Measurements from ENCODE around the gene TSSK1B.
"Not testable (repeated sequence)": the region's sequence is repeated elsewhere in the genome, so short reads cannot be mapped to it uniquely, and the experiment has no call there.

The TSSK1B gene, protein sequence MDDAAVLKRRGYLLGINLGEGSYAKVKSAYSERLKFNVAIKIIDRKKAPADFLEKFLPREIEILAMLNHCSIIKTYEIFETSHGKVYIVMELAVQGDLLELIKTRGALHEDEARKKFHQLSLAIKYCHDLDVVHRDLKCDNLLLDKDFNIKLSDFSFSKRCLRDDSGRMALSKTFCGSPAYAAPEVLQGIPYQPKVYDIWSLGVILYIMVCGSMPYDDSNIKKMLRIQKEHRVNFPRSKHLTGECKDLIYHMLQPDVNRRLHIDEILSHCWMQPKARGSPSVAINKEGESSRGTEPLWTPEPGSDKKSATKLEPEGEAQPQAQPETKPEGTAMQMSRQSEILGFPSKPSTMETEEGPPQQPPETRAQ

DNA sequence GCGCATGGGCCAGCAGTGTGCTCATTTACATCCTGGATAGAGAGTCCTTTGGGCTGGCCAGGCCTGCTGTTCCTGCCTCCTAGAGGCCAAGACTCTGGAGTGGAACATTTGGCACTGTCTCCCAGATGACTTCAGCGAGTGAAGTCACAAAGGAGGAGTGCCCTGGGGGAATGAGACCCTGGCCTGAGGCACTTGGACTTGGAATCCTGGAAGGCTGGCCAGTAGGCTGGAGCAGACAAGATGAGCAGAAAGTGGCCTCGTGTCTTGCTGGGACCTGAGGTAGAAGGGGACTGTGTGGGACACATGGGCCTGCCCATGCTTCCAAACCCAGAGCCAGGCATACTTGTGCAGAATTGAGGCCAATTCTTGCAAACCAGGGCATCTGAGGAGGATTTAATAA is at the start of gene TSSK1B:
TSSK1B (minus strand) TSS at position 101 of the 400 bp plus-strand sequence. CDS start 150 bp downstream, outside the sequence.
- DNase-seq, result no peak

DNA sequence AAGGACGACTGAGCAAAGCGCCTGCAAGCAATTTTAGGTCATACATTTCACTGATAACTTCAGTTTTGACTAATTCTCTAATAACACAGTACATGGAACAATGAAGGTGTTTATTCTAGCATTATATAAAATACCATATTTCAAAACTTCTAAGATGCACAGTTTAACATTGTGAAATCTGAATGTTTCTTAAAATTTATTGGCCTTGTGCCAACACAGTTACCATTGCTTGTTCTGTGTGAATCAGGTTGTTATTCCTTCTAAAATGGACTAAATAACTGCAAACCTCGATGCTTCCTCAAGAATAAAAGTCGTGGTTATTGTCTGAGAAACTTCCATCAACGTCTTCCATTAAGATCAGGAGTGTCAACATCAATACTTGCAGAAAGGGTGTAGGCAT is 45.5 kb upstream of the TSSK1B start:
- DNase-seq, result no peak

- DNase-seq, result no peak
Measured at GRCh38 chr5:113478691-113479090, 43.9 kb upstream of the TSSK1B start.

- no peak for DNase-seq
Measured at GRCh38 chr5:113474100-113474728, 39.4 kb upstream of the TSSK1B start.

DNA sequence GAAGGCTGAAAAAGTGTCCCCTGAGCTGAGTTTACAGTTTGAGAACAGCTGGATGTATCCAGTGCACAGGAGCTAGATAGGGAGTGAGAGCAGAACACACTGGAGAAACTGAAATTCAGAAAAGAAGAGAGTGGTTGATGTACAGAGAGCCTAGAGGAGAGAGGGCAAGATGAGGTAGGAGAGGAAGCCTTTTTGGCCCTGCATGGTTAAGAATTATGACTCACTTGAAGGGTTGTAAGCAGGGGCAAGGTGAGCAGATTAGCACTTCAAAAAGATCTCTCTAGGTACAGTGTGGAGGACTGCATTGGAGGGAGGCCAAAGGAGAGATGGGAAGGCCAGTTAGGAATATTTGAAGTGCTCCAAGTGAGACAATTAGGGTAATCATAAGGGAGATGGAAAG is 28.2 kb upstream of the TSSK1B start:
- no peak for DNase-seq

DNA sequence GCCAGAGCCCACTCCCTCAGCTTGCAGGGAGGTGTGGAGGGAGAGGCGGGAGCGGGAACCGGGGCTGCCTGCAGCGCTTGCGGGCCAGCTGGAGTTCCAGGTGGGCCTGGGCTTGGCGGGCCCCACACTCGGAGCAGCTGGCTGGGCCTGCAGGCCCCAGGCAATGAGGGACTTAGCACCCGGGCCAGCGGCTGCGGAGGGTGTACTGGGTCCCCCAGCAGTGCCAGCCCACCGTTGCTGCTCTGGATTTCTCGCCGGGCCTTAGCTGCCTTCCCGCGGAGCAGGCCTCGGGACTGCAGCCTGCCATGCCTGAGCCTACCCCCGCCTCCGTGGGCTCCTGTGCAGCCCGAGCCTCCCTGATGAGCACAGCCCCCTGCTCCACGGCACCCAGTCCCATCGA is 22.3 kb upstream of the TSSK1B start:
- DNase-seq, result not testable (repeated sequence)

DNA sequence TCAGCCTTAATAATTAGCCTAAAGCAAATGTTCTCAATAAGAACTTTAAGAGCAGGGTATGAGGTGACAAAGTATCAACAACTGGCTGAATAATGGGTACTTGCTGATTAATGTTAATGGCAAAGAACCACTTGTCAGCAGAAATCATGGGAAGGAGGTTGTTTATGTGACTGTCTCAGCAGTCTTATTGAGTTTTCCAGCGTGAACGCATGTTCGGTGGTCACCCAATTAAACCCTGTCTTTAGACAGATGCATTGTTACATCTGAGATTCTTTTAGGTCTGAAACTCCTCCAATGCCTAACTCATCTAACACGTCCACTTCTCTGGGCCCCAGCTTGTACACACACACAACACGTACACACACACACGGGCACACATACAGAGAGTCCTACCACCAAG is 18.2 kb upstream of the TSSK1B start:
- DNase-seq, result no peak

GRCh38 chr5:113451797-113452196 is 17.0 kb upstream of the TSSK1B start:
- DNase-seq, result no peak

DNA sequence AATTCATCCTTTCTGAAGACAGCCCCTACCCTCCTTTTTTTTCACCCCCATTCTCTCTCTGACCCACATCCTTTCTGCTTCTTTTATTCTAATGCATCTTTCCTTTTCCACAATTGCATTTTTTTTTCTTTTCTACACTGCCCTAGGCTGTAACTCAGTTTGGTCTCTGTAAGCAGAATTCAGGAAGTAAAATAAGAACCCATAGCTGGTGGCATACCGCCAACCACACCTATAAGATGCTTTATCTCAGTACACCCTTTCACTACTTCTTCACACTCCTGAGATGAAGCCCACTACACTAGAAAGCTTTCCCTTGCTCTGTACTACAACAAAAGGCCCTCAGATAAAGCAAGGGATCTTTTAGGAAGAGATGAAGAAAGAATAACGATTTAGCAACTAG is 16.1 kb upstream of the TSSK1B start:
- DNase-seq, result no peak

DNA sequence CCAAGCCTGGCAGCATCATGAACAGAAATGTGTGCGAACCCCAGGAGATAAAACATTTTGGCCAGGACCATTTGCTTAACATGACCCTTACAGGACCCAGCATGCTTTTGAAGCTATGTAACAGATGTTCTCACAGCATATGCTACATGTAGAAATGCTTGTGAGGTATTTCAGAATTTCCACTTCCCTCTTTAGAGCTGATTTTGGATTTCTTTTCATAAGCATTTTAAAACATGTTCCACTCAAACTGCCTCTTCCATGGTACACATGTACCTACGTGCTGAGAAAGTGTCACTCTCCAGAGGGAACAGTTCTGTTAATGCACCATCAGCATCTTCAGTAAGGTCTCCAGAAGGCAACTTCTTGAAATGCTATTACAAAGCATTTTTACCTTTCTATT is 15.7 kb upstream of the TSSK1B start:
- no peak for DNase-seq

DNA sequence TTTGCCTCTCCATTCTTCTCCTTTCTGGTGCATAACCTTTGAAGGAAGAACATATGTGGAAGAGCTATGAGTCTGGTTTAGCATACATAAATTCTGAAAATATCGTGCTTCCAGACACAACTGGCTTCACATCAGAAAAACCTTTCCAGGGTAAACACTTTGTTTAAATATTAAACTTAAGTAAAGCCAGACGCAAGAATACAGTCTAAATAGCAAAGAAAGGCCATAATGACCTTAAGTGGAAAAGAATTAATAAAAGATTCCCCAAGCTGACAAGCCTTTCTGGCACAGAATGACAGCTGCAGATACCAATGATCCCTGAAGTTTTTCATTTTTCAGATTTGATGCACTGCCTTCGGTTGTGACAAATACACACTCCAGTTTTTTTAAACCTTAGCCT is 13.5 kb upstream of the TSSK1B start:
- DNase-seq, result no peak

- DNase-seq, result no peak
Measured at GRCh38 chr5:113447498-113448050, 12.8 kb upstream of the TSSK1B start.

DNA sequence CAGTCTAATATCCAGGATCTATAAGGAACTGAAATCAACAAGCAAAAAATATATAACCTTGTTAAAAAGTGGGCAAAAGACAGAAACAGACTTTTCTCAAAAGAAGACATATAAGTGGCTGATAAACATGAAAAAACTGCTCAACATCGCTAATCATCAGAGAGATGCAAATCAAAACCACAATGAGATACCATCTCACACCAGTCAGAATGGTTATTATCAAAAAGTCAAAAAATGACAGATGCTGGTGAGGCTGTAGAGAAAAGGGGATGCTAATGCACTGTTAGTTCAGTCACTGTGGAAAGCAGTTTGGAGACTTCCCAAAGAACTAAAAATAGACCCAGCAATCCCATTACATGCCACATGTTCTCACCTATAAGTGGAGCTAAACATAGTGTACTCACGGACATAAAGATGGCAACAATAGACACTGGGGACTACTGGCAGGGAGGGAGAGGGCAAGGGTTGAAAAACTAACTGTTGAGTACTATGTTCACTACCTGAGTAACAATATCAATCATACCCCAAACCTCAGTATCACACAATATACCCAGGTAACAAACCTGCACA is 11.7 kb upstream of the TSSK1B start:
- no peak for DNase-seq

DNA sequence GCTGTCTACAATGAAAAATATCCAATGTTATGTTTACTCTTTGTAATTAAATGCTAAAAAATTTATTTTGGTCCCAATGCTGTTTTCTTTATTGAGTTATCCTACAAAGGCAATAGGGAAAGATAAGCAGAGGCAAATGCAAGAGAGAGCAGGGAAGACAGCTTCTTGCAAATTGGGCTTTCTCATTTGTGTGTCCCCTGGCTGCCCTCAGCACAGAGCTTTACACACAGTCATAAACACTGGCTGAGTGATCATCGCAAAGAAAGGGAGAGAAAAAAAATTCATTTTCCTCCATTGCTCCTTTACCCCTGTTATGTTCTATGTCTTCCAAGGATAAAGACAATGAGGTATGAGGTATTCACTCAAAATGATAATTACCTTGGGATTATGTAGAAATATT is 2.3 kb upstream of the TSSK1B start:
- DNase-seq, result no peak

DNA sequence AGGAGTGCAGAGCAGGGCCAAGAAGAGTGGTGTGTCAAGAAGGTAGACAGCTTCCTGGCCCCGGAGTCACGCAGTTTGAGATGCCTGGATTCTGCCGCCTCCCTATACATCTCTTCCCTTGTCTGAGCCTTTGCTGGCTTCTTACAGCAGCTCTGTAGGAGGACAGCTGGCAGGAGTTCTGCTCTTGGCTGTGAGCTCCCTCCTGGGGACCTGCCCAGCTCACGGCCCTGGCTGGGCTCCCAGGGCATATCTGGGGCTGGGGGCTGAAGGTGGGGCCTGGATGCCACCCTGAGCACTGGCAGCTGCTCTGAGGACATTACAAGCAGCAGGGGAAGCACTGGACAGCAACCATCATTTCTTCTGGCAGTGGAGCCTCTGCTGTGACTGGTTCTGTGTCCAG is 786 bp upstream of the TSSK1B start:
- DNase-seq, result no peak

DNA sequence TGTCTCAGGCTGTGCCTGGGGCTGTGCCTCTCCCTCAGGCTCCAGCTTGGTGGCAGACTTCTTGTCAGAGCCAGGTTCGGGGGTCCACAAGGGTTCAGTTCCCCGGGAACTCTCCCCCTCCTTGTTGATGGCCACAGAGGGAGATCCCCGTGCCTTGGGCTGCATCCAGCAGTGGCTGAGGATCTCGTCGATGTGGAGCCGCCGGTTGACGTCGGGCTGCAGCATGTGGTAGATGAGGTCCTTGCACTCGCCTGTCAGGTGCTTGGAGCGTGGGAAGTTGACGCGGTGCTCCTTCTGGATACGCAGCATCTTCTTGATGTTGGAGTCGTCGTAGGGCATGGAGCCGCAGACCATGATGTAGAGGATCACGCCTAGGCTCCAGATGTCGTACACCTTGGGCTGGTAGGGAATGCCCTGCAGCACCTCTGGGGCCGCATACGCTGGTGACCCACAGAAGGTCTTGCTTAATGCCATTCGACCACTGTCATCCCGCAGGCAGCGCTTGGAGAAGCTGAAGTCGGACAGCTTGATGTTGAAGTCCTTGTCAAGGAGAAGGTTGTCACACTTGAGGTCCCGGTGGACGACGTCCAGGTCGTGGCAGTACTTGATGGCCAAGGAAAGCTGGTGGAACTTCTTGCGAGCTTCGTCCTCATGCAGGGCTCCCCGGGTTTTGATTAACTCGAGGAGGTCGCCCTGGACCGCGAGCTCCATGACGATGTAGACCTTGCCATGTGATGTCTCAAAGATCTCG is 752 bp downstream of the TSSK1B start:
- DNase-seq, result no peak

DNA sequence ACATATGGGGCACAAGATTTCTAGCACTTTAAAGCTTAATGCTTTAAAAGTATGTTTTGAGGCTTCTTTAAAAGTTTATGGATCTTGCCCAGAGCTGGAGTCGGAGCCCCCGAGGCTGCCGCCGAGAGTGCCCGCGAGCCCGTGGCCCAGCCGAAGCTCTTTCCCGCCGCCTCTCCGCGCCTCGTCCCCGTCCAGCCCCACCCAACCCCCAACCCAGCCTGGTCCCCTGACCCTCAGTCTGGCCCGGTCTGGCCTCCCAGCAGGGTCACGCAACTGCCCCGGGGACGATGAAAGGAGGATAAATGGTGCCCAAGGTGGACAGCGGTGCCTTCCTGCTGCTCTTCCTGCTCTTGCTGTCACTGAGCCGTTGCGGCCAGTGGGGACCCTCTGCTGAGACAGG is 1.7 kb downstream of the TSSK1B start:
- no peak for DNase-seq

- no peak for DNase-seq
Measured at GRCh38 chr5:113427871-113428574, 6.8 kb downstream of the TSSK1B start.

DNA sequence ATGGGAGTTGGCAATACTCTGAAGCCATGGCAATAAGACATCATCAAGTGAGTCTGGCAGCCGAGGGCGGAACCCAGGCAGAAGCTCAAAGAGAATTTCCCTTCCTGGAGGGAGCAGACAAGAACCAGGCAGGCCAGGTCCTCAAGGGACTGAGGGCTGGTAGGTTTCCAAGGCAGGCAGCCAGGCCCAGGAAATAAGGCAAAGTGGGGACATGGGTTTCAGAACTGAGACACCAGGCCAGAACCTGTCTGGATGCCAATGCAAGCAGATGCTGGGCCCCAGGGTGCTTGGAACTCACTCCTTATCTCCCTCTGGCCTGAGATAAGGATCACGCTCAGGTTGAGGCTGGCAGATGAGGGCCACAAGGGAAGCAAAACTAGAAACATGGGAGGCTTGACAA is 8.9 kb downstream of the TSSK1B start:
- DNase-seq, result no peak

- no peak for DNase-seq
Measured at GRCh38 chr5:113421693-113422092, 13.1 kb downstream of the TSSK1B start.

GRCh38 chr5:113405530-113405929 is 29.3 kb downstream of the TSSK1B start:
- no peak for DNase-seq

DNA sequence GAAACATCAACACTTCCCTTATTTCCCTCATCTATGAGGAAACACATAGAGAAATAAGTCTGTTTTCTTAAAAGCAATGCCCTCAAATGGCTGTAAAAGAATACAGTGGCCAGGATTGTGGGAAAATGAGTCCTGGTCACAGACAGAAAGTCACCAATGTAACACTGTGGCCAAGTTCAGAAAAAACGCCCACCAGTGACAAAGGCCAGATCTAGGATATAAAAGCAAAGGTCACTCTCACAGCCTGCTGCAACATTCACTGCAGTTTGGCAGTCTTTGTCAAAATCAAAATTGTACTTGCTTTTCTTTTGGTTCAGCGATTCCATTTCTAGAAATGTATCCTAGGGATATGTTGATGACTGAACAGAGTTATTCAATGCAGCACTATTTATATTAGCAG is 30.5 kb downstream of the TSSK1B start:
- DNase-seq, result no peak

DNA sequence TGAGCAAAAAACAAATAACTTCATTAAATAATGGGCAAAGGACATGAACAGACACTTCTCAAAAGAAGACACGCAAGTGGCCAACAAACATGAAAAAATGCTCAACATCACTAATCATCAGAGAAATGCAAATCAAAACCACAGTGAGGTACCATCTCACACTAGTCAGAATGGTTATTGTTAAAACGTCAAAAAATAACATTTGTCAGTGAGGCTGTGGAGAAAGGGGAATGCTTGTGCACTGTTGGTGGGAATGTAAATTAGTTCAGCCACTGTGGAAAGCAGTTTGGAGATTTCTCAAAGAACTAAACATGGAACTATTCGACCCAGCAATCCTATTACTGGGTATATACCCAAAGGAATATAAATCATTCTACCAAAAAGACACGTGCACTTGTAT is 36.8 kb downstream of the TSSK1B start:
- DNase-seq, result not testable (repeated sequence)

All from NCI-H510A (cell line).